Stimulated activated CD8-positive, alpha-beta memory T cell treated with anti-CD3 and anti-CD28 coated beads, Interleukin-12 subunit alpha, Interleukin-12 subunit beta, amount 100 ng/mL, for 4 hours (primary cell): ENCODE results near the gene NEK9.
"Not testable (repeated sequence)": the region's sequence is repeated elsewhere in the genome, so short reads cannot be mapped to it uniquely, and the experiment has no call there.

Source experiments
- DNase-seq: peaks from one replicate; pipeline ENCODE4 v3.0.0-alpha.2; 2020; ENCODE audit warnings: low read depth

The NEK9 gene

GRCh38 chr14:75101491-75101890 is 25.4 kb downstream of the NEK9 start:
- no peak for DNase-seq

DNA sequence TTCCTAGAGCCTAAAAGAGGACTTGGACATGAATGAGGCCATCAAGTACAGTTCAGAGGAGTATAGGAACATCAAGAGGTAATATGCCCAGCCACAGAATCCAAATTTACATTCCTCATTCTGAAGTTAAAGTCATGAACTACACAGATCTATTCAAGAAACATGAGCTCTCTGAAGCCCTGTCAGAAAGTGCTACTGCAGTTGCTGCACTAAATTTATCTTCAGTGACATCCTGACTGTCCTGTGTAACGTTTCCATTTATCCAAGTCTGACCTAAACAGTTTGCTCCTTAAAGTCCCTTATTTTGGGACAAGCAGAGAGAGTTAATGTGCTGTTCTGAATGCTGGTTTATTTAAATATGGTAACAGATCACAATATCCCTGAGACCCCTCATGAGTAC is 28.2 kb downstream of the NEK9 start:
- DNase-seq = no peak

GRCh38 chr14:75098212-75098611 is 28.6 kb downstream of the NEK9 start:
- no peak for DNase-seq

- DNase-seq = no peak
Observed at GRCh38 chr14:75096959-75097358, 29.9 kb downstream of the NEK9 start.

GRCh38 chr14:75095690-75096089 is 31.2 kb downstream of the NEK9 start:
- DNase-seq = no peak

- no peak for DNase-seq
Observed at GRCh38 chr14:75094896-75095295, 32.0 kb downstream of the NEK9 start.

- DNase-seq = no peak
Observed at GRCh38 chr14:75092698-75093097, 34.1 kb downstream of the NEK9 start.

GRCh38 chr14:75091251-75091650 is 35.6 kb downstream of the NEK9 start:
- no peak for DNase-seq

- no peak for DNase-seq
Observed at GRCh38 chr14:75090353-75090752, 36.5 kb downstream of the NEK9 start.

GRCh38 chr14:75088566-75089373 is 38.1 kb downstream of the NEK9 start:
- DNase-seq = no peak

DNA sequence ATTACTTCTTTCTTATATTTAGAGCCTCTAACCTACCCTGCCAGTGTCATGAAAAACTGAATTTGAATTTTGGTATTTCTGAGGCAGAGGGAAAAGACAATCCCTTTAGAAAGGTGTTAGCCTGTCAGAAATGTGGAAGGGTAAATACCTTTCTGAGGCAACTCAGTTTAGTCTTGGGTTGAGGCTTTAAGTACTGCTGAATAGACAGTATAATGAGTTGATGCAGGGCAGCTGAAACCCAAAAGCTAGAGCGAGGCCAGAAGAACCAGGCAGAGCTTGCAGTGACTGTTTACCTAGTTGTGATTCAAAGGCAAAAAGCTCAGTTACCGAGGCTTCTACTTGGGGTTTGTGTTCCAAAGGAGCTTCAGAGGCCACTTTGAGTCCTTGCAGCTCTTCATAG is 38.7 kb downstream of the NEK9 start:
- DNase-seq = no peak

- no peak for DNase-seq
Observed at GRCh38 chr14:75084513-75084912, 42.3 kb downstream of the NEK9 start.

DNA sequence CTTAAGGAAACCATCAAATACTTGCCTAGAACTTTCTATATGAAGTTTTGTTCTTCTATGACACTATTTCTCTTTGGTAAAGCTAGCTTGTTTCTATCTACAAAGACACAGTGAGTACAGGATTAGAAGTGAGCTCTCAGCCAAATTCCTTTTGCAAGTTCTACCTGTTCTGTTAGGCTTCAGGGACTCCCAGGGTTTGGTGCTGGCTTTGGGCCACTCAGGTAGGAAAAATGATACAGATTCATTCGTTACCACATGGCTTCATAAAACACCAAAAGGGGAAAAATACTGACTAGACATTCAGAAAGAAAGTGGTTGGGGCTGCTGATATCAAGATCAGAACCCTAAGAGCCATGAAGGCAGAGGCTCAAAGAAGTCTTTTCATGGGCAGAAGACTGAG is 43.6 kb downstream of the NEK9 start:
- no peak for DNase-seq

DNA sequence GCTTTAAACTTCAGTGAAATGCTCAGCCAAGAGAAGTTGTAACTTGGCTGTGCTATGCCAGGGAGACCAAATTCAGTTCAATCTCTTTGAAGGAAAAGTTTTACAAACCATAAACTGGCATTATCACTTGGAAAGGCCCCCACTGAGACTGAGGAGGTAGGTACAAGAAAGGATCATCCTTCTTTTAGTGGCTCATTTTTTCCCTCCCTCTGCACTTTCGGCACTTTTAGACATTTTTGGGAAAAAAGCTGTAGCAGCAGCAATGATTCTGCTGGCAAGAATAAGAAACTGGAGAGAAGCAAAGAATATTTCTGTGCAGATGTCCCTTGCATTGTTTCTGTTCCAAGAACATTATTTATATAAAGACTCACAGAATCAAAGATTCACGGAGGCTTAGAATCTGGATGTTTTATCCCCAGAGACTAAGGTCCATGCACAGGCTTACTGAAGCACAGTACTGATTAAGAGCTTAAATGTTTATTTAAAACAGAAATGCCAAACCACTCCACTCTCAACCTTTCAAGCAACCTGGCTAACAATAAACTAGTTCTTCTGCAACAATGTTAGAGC is 45.1 kb downstream of the NEK9 start:
- no peak for DNase-seq

DNA sequence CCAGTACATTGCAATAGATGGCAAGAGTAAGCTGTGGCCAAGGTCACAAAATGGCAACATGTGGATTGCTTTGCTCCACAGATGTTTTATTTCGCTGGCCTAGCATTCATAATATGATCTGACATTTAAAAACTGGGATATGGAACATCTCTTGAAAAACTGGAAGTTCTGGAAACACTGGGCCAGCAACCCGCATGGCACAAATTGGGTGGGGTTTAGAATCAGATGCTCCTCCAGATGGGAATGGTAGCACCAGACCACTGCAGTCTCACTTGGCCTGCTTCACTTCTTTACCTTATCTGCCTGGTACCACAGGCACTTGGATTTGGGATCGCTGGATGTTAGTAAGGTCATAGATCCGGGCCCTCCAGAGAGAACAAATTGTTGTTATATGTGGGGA is 47.3 kb downstream of the NEK9 start:
- no peak for DNase-seq

DNA sequence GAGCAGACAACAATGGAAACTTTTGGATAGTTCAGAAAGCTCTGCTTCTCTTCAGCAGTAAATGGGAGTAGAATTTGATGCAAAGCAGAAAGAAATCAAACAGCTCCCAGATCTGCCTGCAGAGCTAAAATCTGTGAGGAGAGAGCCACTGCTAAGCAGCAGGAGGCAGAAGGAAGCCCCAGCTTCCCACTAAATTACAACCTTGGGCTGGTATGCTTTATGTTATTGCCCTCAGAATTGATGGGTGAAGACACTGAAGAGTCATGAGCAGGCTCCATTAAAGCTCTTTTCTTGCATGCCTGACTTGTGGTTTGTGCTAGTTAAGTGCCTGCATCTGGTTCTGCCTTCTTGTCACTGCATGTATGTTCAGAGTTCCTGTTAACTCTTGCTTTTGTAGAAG is 49.1 kb downstream of the NEK9 start:
- no peak for DNase-seq

DNA sequence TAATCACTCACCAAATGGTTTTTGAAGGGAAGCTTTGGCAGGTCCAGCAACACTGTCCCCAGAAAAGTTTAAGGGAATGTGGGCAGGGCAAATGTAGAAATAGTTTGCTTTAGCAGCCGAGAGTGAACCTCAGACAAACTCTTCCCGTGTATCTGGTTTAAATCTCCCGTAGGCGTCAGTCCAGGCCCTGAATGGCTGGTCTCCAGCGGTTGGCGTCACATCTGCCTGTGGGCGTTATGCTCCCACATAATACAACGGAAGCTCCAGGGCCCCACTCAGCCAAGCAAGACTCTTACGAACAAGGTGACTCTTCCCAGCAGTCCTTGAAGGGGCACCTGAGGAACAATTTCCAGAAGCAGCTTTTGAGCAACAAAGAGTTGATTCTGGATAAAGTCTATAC is 56.5 kb downstream of the NEK9 start:
- DNase-seq = no peak

DNA sequence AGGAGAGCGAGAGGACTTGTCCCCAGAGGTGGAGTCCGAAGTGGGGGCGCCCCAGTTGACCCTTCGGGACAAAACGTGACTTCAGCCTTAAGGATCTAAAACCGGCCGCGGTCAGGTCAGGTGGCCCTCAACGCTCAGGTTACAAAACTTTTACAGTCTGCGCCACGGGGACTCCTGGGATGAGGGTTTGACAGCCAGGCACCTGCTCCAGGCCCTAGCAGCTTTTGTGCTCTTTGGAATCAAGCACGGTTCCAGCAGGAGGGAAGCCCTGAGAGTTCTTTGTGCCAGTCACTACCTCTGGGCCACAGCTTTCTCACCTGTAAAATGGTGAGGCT is 57.1 kb downstream of the NEK9 start:
- no peak for DNase-seq

DNA sequence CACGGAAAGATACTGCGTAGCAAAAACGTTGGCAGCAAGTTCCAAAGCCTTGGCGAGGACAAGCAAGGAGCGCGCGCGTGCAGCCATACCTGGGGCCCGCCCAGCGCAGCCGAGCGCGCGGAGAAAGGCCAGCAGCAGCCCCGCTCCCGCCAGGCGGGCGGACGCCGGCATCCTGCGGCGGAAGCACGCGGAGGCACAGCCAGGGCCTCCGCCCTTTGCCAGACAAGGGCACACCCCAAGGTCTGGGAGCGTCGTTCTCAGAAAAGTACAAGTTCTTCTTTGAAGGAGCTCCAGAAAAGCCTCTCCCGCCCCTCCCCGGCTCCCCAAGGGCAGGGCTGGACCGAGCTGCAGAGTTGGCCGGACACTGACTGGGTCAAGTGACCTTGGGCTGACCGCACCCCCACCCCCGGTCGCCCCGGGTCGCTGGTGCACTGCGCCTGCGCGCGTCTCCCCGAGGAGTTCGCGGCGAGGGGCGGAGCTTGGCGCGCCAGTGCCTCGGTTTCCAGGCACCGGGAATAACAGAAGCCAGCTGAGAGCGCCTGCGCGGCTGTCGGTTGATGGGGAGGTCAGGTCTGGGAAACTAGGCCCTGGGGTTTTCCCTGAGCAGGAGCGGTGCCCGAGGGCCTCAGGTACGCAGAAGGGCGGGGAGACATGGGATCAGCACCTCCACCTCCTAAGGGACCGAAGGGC is 57.6 kb downstream of the NEK9 start, which contains the start of gene ZC2HC1C:
Gene ZC2HC1C, plus strand, starts transcription at position 521 of the 690 bp plus-strand sequence. CDS start 933 bp downstream, outside the sequence.
- peak; percentile 31 for DNase-seq

- no peak for DNase-seq
Observed at GRCh38 chr14:75068294-75069120, 58.3 kb downstream of the NEK9 start.

DNA sequence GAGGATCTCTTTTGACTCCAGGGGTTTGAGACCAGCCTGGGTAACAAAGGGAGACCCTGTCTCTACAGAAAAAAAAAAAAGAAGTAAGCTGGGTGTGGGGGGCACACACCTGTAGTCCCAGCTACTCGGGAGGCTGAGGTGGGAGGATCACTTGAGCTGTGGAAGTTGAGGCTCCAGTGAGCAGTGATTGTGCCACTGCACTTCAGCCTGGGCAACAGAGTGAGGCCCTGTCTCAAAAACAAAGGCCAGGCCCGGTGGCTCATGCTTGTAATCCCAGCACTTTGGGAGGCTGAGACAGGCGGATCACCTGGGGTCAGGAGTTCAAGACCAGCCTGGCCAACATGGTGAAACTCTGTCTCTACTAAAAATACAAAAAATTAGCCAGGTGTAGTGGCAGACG is 59.1 kb downstream of the NEK9 start:
- DNase-seq = not testable (repeated sequence)

GRCh38 chr14:75067212-75067611 is 59.6 kb downstream of the NEK9 start:
- DNase-seq = no peak
